OCI-LY7 (cell line): ENCODE data around the gene KREMEN2.

ENCODE experiments used
- EZH2phosphoT487 ChIP-seq: fragments of 200-600 bp; sonication (generic); IDR thresholded peaks from 2 replicates; pipeline ENCODE4 v1.6.1; 2018; ENCODE audit warnings: low read depth, borderline replicate concordance, mild to moderate bottlenecking, mixed run types, antibody characterized with exemption, low read length, moderate library complexity, mixed read lengths
- TF ChIP-seq, protein P1 (sequence below): fragments of 200-600 bp; sonication (generic); conservative IDR thresholded peaks from 2 replicates; pipeline ENCODE4 v1.5.1; 2014; ENCODE audit warnings: mild to moderate bottlenecking, antibody characterized with exemption, low read length, moderate library complexity, mixed read lengths

DNA sequence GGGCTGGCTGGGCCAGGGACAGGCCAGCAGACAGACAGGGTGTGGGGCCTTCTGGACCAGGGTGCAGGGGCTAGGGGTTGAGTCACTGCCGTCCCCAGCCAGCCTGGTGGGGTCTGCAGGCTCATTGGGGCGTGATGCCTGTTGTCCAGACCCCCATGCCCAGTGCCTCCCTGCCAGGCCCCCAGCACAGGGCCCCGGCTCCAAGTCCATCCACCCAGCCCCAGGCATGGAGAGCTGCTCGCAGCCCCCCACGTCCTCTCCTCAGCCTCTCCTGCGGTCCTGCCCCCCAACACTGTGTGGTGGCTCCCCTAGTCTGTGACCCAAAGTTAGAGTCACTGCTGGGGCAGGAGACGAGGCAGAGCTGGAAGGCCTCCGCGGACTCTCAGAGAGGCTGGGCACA, 23.2 kb downstream of the KREMEN2 start:
- TF ChIP-seq, protein P1, sequence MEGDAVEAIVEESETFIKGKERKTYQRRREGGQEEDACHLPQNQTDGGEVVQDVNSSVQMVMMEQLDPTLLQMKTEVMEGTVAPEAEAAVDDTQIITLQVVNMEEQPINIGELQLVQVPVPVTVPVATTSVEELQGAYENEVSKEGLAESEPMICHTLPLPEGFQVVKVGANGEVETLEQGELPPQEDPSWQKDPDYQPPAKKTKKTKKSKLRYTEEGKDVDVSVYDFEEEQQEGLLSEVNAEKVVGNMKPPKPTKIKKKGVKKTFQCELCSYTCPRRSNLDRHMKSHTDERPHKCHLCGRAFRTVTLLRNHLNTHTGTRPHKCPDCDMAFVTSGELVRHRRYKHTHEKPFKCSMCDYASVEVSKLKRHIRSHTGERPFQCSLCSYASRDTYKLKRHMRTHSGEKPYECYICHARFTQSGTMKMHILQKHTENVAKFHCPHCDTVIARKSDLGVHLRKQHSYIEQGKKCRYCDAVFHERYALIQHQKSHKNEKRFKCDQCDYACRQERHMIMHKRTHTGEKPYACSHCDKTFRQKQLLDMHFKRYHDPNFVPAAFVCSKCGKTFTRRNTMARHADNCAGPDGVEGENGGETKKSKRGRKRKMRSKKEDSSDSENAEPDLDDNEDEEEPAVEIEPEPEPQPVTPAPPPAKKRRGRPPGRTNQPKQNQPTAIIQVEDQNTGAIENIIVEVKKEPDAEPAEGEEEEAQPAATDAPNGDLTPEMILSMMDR: no peak
- no peak for TF ChIP-seq EZH2phosphoT487
